ENCODE results near the gene CLCF1.

DNA sequence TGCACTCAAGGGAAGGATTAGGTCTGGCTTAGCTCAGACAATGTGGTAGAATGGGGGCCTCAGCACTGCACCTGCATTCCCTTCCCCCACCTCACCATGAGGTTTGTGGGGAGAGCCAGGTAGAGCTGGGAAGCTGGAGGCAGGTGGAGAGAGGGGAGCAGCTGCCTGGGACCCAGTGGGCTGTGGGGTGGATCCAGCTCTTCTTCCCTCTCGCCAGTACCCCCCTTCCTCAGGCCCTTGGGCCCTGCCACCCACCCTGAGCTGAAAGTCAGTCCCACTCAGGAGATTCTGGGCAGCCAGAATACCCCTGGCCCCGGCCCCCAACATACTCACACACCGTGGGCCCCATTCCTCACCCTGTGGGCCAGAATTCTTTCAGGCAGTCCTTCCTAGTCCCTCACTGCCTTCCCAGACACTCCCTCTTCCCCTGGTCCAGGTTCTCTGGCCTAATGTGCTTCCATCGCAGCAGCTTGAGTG is 17.0 kb downstream of the CLCF1 start:
- TF ChIP-seq, protein P1, sequence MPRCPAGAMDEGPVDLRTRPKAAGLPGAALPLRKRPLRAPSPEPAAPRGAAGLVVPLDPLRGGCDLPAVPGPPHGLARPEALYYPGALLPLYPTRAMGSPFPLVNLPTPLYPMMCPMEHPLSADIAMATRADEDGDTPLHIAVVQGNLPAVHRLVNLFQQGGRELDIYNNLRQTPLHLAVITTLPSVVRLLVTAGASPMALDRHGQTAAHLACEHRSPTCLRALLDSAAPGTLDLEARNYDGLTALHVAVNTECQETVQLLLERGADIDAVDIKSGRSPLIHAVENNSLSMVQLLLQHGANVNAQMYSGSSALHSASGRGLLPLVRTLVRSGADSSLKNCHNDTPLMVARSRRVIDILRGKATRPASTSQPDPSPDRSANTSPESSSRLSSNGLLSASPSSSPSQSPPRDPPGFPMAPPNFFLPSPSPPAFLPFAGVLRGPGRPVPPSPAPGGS (CRISPR knock-in tag; IDR thresholded peaks at IDR 0.05), result no peak
- no peak for TF ChIP-seq TGIF2 (CRISPR knock-in tag; IDR thresholded peaks at IDR 0.05)

All from HepG2 (cell line).